ENCODE results near the gene ARHGAP8. TPM values are rescaled to one million over a fixed set of nuclear protein-coding genes. Genes with fewer than 3 reads are reported as not detected.

The ARHGAP8 gene
- total RNA-seq, 1 donor from 2014 or later, result 2.8 TPM

- TF ChIP-seq CTCF (IDR thresholded peaks at IDR 0.05; ENCODE audit: insufficient read depth, low read depth, low read length) (no peak), EZH2 (IDR thresholded peaks at IDR 0.05; ENCODE audit: insufficient read depth, low read length) (no peak)
- H3K4me3 ChIP-seq (ENCODE audit: insufficient read depth, low read depth, low read length), result no peak overlapping the region
- no peak overlapping the region for H2AFZ ChIP-seq (ENCODE audit: low read depth, low read length)
- FAIRE-seq (no peak), DNase-seq (ENCODE audit: low read depth) (no peak)
- H3K27me3 ChIP-seq (ENCODE audit: insufficient read depth, low read length), result peaks cover 2% of the 10 kb centered on the region
- no peaks in the 10 kb centered on the region for H3K79me2 ChIP-seq (ENCODE audit: insufficient read depth, low read length)
- peaks cover 2% of the 10 kb centered on the region for H3K36me3 Mint-ChIP-seq (ENCODE audit: low read depth, unreplicated experiment)
- no peak overlapping the region for H3K4me2 ChIP-seq (ENCODE audit: low read length)
- H3K27ac ChIP-seq (ENCODE audit: low read depth, low read length), result no peak overlapping the region
- no peak overlapping the region for H3K27ac Mint-ChIP-seq (ENCODE audit: unreplicated experiment)
- no peaks in the 10 kb centered on the region for H3K9me3 Mint-ChIP-seq (ENCODE audit: unreplicated experiment)
- no peaks in the 10 kb centered on the region for H3K9me3 ChIP-seq (ENCODE audit: insufficient read depth, low read depth, low read length)
- H3K4me3 Mint-ChIP-seq (ENCODE audit: unreplicated experiment), result no peak overlapping the region
- no peaks in the 10 kb centered on the region for H3K4me1 Mint-ChIP-seq (ENCODE audit: low read depth, unreplicated experiment)
- no peaks in the 10 kb centered on the region for H3K27me3 Mint-ChIP-seq (ENCODE audit: low read depth, unreplicated experiment)
- no peaks in the 10 kb centered on the region for H3K4me1 ChIP-seq (ENCODE audit: insufficient read depth, low read length)
- H3K36me3 ChIP-seq (ENCODE audit: insufficient read depth, low read length), result no peaks in the 10 kb centered on the region
- no peak overlapping the region for H3K9ac ChIP-seq (ENCODE audit: low read length)
- H4K20me1 ChIP-seq (ENCODE audit: insufficient read depth, low read length), result no peaks in the 10 kb centered on the region
These were observed 30.7 kb downstream of the ARHGAP8 start for GRCh38 chr22:44783091-44783490.

DNA sequence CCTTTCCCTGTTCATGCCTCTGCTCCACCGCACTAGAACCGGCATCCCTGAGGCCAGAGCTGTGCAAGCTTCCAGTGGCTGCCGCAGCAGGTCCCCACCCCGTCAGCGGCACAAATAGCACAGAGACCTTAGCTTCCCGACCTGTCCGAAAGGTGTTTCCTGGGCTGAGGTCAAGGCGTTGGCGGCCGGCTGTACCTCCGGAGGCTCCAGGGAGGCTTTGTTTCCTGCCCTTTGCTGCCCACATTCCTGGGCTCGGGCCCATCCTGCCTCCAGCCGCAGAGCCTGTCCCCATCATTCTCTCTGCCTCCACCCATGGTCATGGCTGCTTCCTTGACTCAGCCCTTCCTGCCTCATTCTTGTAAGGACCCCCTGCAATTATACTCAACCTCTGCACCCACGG is 31.2 kb downstream of the ARHGAP8 start:
- Histone ChIP-seq H3K27me3 (ENCODE audit: insufficient read depth, low read length) (peaks cover 2% of the 10 kb centered on the region), H3K27ac (ENCODE audit: low read depth, low read length) (no peak overlapping the region), H3K4me2 (ENCODE audit: low read length) (no peak overlapping the region), H2AFZ (ENCODE audit: low read depth, low read length) (no peak overlapping the region), H3K4me3 (ENCODE audit: insufficient read depth, low read depth, low read length) (no peak overlapping the region), H3K36me3 (ENCODE audit: insufficient read depth, low read length) (no peaks in the 10 kb centered on the region), H3K9me3 (ENCODE audit: insufficient read depth, low read depth, low read length) (no peaks in the 10 kb centered on the region), H3K4me1 (ENCODE audit: insufficient read depth, low read length) (no peaks in the 10 kb centered on the region), H3K9ac (ENCODE audit: low read length) (no peak overlapping the region), H3K79me2 (ENCODE audit: insufficient read depth, low read length) (no peaks in the 10 kb centered on the region), H4K20me1 (ENCODE audit: insufficient read depth, low read length) (no peaks in the 10 kb centered on the region)
- no peak for TF ChIP-seq CTCF (IDR thresholded peaks at IDR 0.05; ENCODE audit: insufficient read depth, low read depth, low read length)
- FAIRE-seq, result no peak
- H3K4me1 Mint-ChIP-seq (ENCODE audit: low read depth, unreplicated experiment), result no peaks in the 10 kb centered on the region
- no peak overlapping the region for H3K4me3 Mint-ChIP-seq (ENCODE audit: unreplicated experiment)
- DNase-seq (ENCODE audit: low read depth), result no peak
- H3K27ac Mint-ChIP-seq (ENCODE audit: unreplicated experiment), result no peak overlapping the region
- peaks cover 2% of the 10 kb centered on the region for H3K36me3 Mint-ChIP-seq (ENCODE audit: low read depth, unreplicated experiment)
- no peaks in the 10 kb centered on the region for H3K27me3 Mint-ChIP-seq (ENCODE audit: low read depth, unreplicated experiment)
- no peaks in the 10 kb centered on the region for H3K9me3 Mint-ChIP-seq (ENCODE audit: unreplicated experiment)

GRCh38 chr22:44786136-44786535 is 33.8 kb downstream of the ARHGAP8 start:
- Mint-ChIP-seq H3K4me3 (ENCODE audit: unreplicated experiment) (no peak overlapping the region), H3K27ac (ENCODE audit: unreplicated experiment) (no peak overlapping the region)
- FAIRE-seq, result no peak

More at GRCh38 chr22:44786136-44786535, 33.8 kb downstream of the ARHGAP8 start:
- Mint-ChIP-seq H3K27me3 (ENCODE audit: low read depth, unreplicated experiment) (no peaks in the 10 kb centered on the region), H3K4me1 (ENCODE audit: low read depth, unreplicated experiment) (no peaks in the 10 kb centered on the region), H3K9me3 (ENCODE audit: unreplicated experiment) (no peaks in the 10 kb centered on the region), H3K36me3 (ENCODE audit: low read depth, unreplicated experiment) (peaks cover 2% of the 10 kb centered on the region)
- no peak overlapping the region for H3K4me3 ChIP-seq (ENCODE audit: insufficient read depth, low read depth, low read length)
- H2AFZ ChIP-seq (ENCODE audit: low read depth, low read length), result no peak overlapping the region
- H3K4me1 ChIP-seq (ENCODE audit: insufficient read depth, low read length), result no peaks in the 10 kb centered on the region
- no peaks in the 10 kb centered on the region for H3K36me3 ChIP-seq (ENCODE audit: insufficient read depth, low read length)
- no peak overlapping the region for H3K4me2 ChIP-seq (ENCODE audit: low read length)
- no peaks in the 10 kb centered on the region for H3K27me3 ChIP-seq (ENCODE audit: insufficient read depth, low read length)
- H4K20me1 ChIP-seq (ENCODE audit: insufficient read depth, low read length), result no peaks in the 10 kb centered on the region
- no peaks in the 10 kb centered on the region for H3K79me2 ChIP-seq (ENCODE audit: insufficient read depth, low read length)
- no peak overlapping the region for H3K27ac ChIP-seq (ENCODE audit: low read depth, low read length)
- H3K9me3 ChIP-seq (ENCODE audit: insufficient read depth, low read depth, low read length), result no peaks in the 10 kb centered on the region
- DNase-seq (ENCODE audit: low read depth), result no peak
- no peak overlapping the region for H3K9ac ChIP-seq (ENCODE audit: low read length)
- TF ChIP-seq EZH2 (IDR thresholded peaks at IDR 0.05; ENCODE audit: insufficient read depth, low read length), result no peak
- no peak for TF ChIP-seq CTCF (IDR thresholded peaks at IDR 0.05; ENCODE audit: insufficient read depth, low read depth, low read length)
